GM23338 (cell line): ENCODE data around the gene GADD45B. TPM values are rescaled to one million over a fixed set of nuclear protein-coding genes. Genes with fewer than 3 reads are reported as not detected.

Experiments used
- ATAC-seq: fragments of 200-7000 bp; cut with Tn5 transposase; 3 replicates; pipeline ENCODE4 v1.9.1; 2020
- DNase-seq: peaks from one replicate; pipeline ENCODE4 v3.0.0-alpha.2; 2015; ENCODE audit warnings: low spot score
- H2AFZ ChIP-seq: fragments of 200-600 bp; sonication (generic); 2 replicates; pipeline ENCODE4 v1.8.0; 2016; ENCODE audit warnings: antibody characterized with exemption, mild to moderate bottlenecking, moderate library complexity
- H3F3A ChIP-seq: fragments of 200-600 bp; sonication (generic); replicated peaks from 2 replicates; pipeline ENCODE4 v1.8.0; 2017; ENCODE audit warnings: antibody characterized with exemption, mixed run types, low read depth
- H3K27ac ChIP-seq: fragments of 200-600 bp; sonication (generic); 2 replicates; pipeline ENCODE4 v1.6.1; 2016; ENCODE audit warnings: low read depth
- H3K27me3 ChIP-seq: fragments of 200-600 bp; sonication (generic); 2 replicates; pipeline ENCODE4 v1.8.0; 2016; ENCODE audit warnings: mild to moderate bottlenecking, mixed run types, moderate library complexity; ENCODE audit not compliant: insufficient read depth
- H3K36me3 ChIP-seq: fragments of 200-600 bp; sonication (generic); 2 replicates; pipeline ENCODE4 v1.8.0; 2016; ENCODE audit warnings: mild to moderate bottlenecking; ENCODE audit not compliant: insufficient read depth
- H3K4me1 ChIP-seq: fragments of 200-600 bp; sonication (generic); 2 replicates; pipeline ENCODE4 v1.8.0; 2016; ENCODE audit warnings: mild to moderate bottlenecking, moderate library complexity; ENCODE audit not compliant: insufficient read depth
- H3K4me2 ChIP-seq: fragments of 200-600 bp; sonication (generic); 2 replicates; pipeline ENCODE4 v1.7.1; 2017; ENCODE audit warnings: mixed run types
- H3K4me3 ChIP-seq: fragments of 200-600 bp; sonication (generic); 2 replicates; pipeline ENCODE4 v1.6.1; 2016; ENCODE audit warnings: mixed run types
- H3K79me2 ChIP-seq: fragments of 200-600 bp; sonication (generic); replicated peaks from 2 replicates; pipeline ENCODE4 v1.8.0; 2017; ENCODE audit warnings: mild to moderate bottlenecking; ENCODE audit not compliant: insufficient read depth
- H3K9me2 ChIP-seq: fragments of 200-600 bp; sonication (generic); 2 replicates; pipeline ENCODE4 v1.8.0; 2017; ENCODE audit not compliant: insufficient read depth
- H4K20me1 ChIP-seq: fragments of 200-600 bp; sonication (generic); replicated peaks from 2 replicates; pipeline ENCODE4 v1.8.0; 2017; ENCODE audit warnings: mild to moderate bottlenecking; ENCODE audit not compliant: insufficient read depth
- H3K27ac Mint-ChIP-seq: 2 replicates; pipeline ENCODE4 v1.8.0; 2020; ENCODE audit warnings: inconsistent platforms, mild to moderate bottlenecking, moderate library complexity, mixed read lengths
- H3K27me3 Mint-ChIP-seq: 3 replicates; pipeline ENCODE4 v1.8.0; 2022; ENCODE audit warnings: low read depth, mild to moderate bottlenecking, moderate library complexity, mixed read lengths, inconsistent platforms; ENCODE audit not compliant: insufficient read depth, poor library complexity
- H3K36me3 Mint-ChIP-seq: 3 replicates; pipeline ENCODE4 v1.8.0; 2021; ENCODE audit warnings: low read depth, mild to moderate bottlenecking, inconsistent platforms, moderate library complexity, mixed read lengths
- H3K4me1 Mint-ChIP-seq: 3 replicates; pipeline ENCODE4 v1.8.0; 2020; ENCODE audit warnings: mild to moderate bottlenecking, inconsistent platforms, mixed read lengths
- H3K4me3 Mint-ChIP-seq: 3 replicates; pipeline ENCODE4 v1.8.0; 2021; ENCODE audit warnings: moderate library complexity, mild to moderate bottlenecking, inconsistent platforms, mixed read lengths
- H3K9me3 Mint-ChIP-seq: 3 replicates; pipeline ENCODE4 v1.8.0; 2020; ENCODE audit warnings: moderate library complexity, mild to moderate bottlenecking, inconsistent platforms, mixed read lengths
- CREB1 ChIP-seq: fragments of 250-450 bp; sonication (Bioruptor Pico); IDR thresholded peaks from 2 replicates; pipeline ENCODE4 v1.5.0; 2020; ENCODE audit warnings: low read depth, mild to moderate bottlenecking, moderate library complexity
- CTCF ChIP-seq, 2 experiments: fragments of 200-600 bp in 1 of 2; sonication (generic) in 1 of 2; conservative IDR thresholded peaks; 2 replicates each; pipeline versions ENCODE4 v1.5.1 to v1.6.1; 2016 to 2017; ENCODE audit warnings: antibody characterized with exemption in 2 of 2, low read depth in 2 of 2, mild to moderate bottlenecking in 2 of 2, moderate library complexity in 1 of 2
- ETS1 ChIP-seq: IDR thresholded peaks from 2 replicates; pipeline ENCODE4 v1.6.1; 2016; ENCODE audit warnings: antibody characterized with exemption
- EZH2 ChIP-seq: fragments of 200-600 bp; sonication (generic); IDR thresholded peaks from one replicate; pipeline ENCODE4 v1.8.0; 2017; ENCODE audit warnings: antibody characterized with exemption, mild to moderate bottlenecking, low read depth; ENCODE audit not compliant: unreplicated experiment
- EZH2phosphoT487 ChIP-seq: fragments of 200-600 bp; sonication (generic); IDR thresholded peaks from one replicate; pipeline ENCODE4 v1.8.1; 2018; ENCODE audit warnings: antibody characterized with exemption; ENCODE audit not compliant: unreplicated experiment
- NANOG ChIP-seq: IDR thresholded peaks from 2 replicates; pipeline ENCODE4 v1.6.1; 2016; ENCODE audit warnings: antibody characterized with exemption, borderline replicate concordance
- POLR2AphosphoS5 ChIP-seq: IDR thresholded peaks from 2 replicates; pipeline ENCODE4 v1.6.1; 2016; ENCODE audit warnings: antibody characterized with exemption, low read depth
- REST ChIP-seq: IDR thresholded peaks from one replicate; pipeline ENCODE4 v1.6.1; 2018; ENCODE audit warnings: antibody characterized with exemption; ENCODE audit not compliant: unreplicated experiment
- STAT1 ChIP-seq: IDR thresholded peaks from one replicate; pipeline ENCODE4 v1.6.1; 2016; ENCODE audit warnings: antibody characterized with exemption; ENCODE audit not compliant: unreplicated experiment
- ZNF114 ChIP-seq: fragments of 250-450 bp; sonication (Bioruptor Pico); IDR thresholded peaks from 2 replicates; pipeline ENCODE4 v1.5.0; 2020; ENCODE audit warnings: mild to moderate bottlenecking, moderate library complexity
- ZNF331 ChIP-seq: fragments of 250-450 bp; sonication (Bioruptor Pico); IDR thresholded peaks from 2 replicates; pipeline ENCODE4 v1.5.0; 2020; ENCODE audit warnings: low read depth, mild to moderate bottlenecking, moderate library complexity
- polyA plus RNA-seq: library from polyadenylated mRNA; unstranded; fragments of >200 nt; fragmentation: Nextera tagmentation; extraction: Ambion mirVana; gene quantifications from 2 replicates; pipeline ENCODE4 v1.2.1, GENCODE V29; 2016
- total RNA-seq: library from RNA; depleted of rRNA; stranded (reverse); fragments of >200 nt; shearing (Covaris generic); gene quantifications from 2 replicates; pipeline ENCODE4 v1.2.3, GENCODE V29; 2014

GADD45B gene
- total and polyA plus RNA-seq, 2 experiments from 2014 or later: 12.3 to 16.6 TPM

GRCh38 chr19:2524840-2525723 lies 49.2 kb downstream of the GADD45B start:
- Histone ChIP-seq H3F3A (peaks cover 18% of the 10 kb centered on the region), H3K4me2 (no peak overlapping the region), H3K4me1 (peaks cover 12% of the 10 kb centered on the region; the same call in 1 of the 2 replicates), H3K36me3 (no peaks in the 10 kb centered on the region), H3K79me2 (no peaks in the 10 kb centered on the region), H3K9me2 (no peaks in the 10 kb centered on the region), H3K27ac (peak overlapping the region; percentile 55; the same call in 1 of the 2 replicates), H2AFZ (0 out of 2 replicates have a peak overlapping the region, but pooled peaks have one; percentile 5), H3K4me3 (no peak overlapping the region), H4K20me1 (no peaks in the 10 kb centered on the region), H3K27me3 (no peaks in the 10 kb centered on the region)
- TF ChIP-seq NANOG: no peak
- no peak for TF ChIP-seq CTCF (conservative IDR thresholded peaks at IDR 0.05; ENCODE audit: low read depth in 2 of 2)
- TF ChIP-seq ETS1: no peak
- no peak for TF ChIP-seq POLR2AphosphoS5
- TF ChIP-seq ZNF331 (CRISPR knock-in tag): no peak
- no peak for TF ChIP-seq EZH2
- H3K9me3 Mint-ChIP-seq: no peaks in the 10 kb centered on the region
- no peaks in the 10 kb centered on the region for H3K36me3 Mint-ChIP-seq
- H3K27me3 Mint-ChIP-seq: peaks cover 8% of the 10 kb centered on the region
- ATAC-seq (peak; percentile 72), DNase-seq (peak; percentile 43)
- H3K4me1 Mint-ChIP-seq: peaks cover 13% of the 10 kb centered on the region
- H3K27ac Mint-ChIP-seq: peak overlapping the region; percentile 86
- no peak overlapping the region for H3K4me3 Mint-ChIP-seq

- Mint-ChIP-seq H3K27me3 (peaks cover 8% of the 10 kb centered on the region), H3K4me3 (no peak overlapping the region), H3K9me3 (no peaks in the 10 kb centered on the region), H3K36me3 (0 out of 3 replicates have a peak, but pooled peaks cover 1% of the 10 kb centered on the region), H3K27ac (no peak overlapping the region), H3K4me1 (peaks cover 13% of the 10 kb centered on the region)
- no peak overlapping the region for H2AFZ ChIP-seq
- no peaks in the 10 kb centered on the region for H3K9me2 ChIP-seq
- no peak overlapping the region for H3K4me3 ChIP-seq
- peak; percentile 10; the same call in 1 of the 3 replicates for ATAC-seq
- no peak for DNase-seq
- H3K79me2 ChIP-seq: no peaks in the 10 kb centered on the region
- H3K36me3 ChIP-seq: no peaks in the 10 kb centered on the region
- H3K4me1 ChIP-seq: peaks cover 12% of the 10 kb centered on the region; the same call in 1 of the 2 replicates
- H3K27ac ChIP-seq: no peak overlapping the region
- H4K20me1 ChIP-seq: no peaks in the 10 kb centered on the region
- no peak overlapping the region for H3K4me2 ChIP-seq
- peaks cover 18% of the 10 kb centered on the region for H3F3A ChIP-seq
- no peaks in the 10 kb centered on the region for H3K27me3 ChIP-seq
- TF ChIP-seq CREB1 (CRISPR knock-in tag): no peak
- TF ChIP-seq NANOG: no peak
- no peak for TF ChIP-seq STAT1
- TF ChIP-seq ZNF331 (CRISPR knock-in tag): no peak
- TF ChIP-seq EZH2phosphoT487: no peak
- no peak for TF ChIP-seq CTCF (conservative IDR thresholded peaks at IDR 0.05; ENCODE audit: low read depth in 2 of 2)
- no peak for TF ChIP-seq REST
- no peak for TF ChIP-seq ZNF114 (CRISPR knock-in tag)
Measured at GRCh38 chr19:2527171-2527570, 51.2 kb downstream of the GADD45B start.
